GM19193 (cell line): ENCODE measurements around the gene ZNF304.

Experiments used
- POLR2A ChIP-seq: IDR thresholded peaks from 4 replicates; pipeline ENCODE4 v1.6.1; 2011; ENCODE audit not compliant: insufficient read depth, insufficient read length; ENCODE audit errors: extremely low read depth

ZNF304 gene

DNA sequence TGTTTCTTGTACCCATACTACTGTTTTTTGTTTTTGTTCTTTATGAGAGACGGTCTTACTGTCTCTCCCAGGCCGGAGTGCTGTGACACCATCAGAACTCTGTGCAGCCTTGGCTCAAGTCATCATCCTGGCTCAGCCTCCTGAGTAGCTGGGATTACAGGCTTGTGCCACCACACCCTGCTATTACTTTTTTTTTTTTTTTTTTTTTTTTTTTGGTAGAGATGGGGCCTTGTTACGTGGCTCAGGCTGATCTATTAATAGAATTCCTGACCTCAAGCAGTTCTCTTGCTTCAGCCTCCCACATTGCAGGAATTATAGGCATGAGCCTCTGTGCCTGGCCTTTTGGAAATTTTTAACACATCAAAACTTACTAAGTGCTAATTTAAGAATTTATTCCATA is 2.9 kb upstream of the ZNF304 start:
- TF ChIP-seq POLR2A, result no peak

DNA sequence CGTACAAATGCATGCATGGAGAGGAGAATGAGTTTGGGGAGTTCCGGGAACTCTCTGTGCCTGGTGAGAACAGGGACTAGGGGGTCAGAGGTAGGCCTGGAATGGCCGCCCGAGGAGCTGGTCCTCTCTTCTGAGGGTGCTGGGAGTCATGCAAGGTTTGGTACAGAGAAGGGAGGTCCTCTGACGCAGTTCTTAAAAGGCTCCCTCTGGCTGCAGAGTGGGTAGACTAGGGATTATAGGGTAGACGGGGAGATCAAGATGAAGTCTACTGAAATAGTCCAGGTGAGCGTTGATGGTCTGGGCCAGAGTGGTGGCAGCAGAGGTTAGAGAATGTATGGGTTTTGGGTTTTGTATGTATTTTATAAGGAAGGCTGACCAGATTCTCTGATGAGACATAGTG is 796 bp downstream of the ZNF304 start:
- TF ChIP-seq POLR2A, result no peak

DNA sequence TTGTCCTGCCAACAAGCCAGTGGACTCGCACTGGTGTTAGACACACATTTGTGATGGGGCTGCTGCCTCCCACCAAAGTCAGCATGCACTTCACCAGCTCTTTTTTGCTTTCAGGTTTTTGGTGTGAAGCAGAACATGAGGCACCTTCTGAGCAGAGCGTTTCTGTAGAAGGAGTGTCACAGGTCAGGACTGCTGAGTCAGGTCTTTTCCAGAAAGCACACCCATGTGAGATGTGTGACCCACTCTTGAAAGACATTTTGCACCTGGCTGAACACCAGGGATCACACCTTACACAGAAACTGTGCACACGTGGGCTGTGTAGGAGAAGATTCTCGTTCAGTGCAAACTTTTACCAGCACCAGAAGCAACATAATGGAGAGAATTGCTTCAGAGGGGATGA is 4.8 kb downstream of the ZNF304 start:
- TF ChIP-seq POLR2A, result no peak

DNA sequence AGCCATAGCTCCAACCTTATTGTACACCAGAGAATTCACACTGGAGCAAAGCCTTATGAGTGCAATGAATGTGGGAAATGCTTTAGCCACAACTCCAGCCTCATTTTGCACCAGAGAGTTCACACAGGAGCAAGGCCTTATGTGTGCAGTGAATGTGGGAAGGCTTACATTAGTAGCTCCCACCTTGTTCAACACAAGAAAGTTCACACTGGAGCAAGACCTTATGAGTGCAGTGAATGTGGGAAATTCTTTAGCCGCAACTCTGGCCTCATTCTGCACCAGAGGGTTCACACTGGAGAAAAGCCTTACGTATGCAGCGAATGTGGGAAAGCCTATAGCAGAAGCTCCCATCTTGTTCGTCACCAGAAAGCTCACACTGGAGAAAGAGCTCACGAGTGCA is 6.3 kb downstream of the ZNF304 start:
- TF ChIP-seq POLR2A, result no peak

DNA sequence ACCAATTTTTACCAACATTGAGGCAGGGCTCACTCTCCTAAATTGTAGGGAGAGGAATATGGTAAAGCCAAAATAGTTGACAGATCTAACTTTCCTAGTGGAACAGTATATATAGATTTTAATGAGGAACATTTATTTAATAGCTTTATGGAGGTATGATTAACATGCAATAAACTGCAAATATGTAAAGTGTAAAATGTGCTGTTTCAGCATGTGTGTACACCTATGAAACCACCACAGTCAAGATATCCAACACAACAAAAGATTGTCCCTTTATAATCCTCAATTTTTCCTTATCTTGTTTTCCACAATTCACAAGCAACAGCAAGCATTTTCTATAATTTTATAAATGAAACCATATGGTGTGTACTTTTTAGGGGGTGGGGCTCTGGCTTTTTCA is 8.2 kb downstream of the ZNF304 start:
- no peak for TF ChIP-seq POLR2A

DNA sequence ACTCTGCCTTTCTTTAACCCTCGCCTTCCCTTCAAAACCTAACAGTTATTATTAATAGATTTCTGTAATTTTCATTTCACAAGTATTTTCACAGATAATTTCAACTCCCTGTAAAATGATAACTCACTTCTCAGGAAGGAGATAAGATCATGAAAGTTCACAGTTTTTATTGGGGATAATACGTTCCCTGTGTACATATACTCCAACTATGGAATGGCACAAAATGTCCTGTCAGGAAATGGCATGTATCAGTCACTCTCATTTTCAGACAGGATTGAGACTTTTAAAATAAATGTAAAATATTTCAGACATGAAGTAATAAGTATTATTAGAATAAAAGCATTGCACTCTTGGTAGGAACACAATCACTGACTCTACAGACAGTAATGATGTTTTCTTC is 11.3 kb downstream of the ZNF304 start:
- no peak for TF ChIP-seq POLR2A

DNA sequence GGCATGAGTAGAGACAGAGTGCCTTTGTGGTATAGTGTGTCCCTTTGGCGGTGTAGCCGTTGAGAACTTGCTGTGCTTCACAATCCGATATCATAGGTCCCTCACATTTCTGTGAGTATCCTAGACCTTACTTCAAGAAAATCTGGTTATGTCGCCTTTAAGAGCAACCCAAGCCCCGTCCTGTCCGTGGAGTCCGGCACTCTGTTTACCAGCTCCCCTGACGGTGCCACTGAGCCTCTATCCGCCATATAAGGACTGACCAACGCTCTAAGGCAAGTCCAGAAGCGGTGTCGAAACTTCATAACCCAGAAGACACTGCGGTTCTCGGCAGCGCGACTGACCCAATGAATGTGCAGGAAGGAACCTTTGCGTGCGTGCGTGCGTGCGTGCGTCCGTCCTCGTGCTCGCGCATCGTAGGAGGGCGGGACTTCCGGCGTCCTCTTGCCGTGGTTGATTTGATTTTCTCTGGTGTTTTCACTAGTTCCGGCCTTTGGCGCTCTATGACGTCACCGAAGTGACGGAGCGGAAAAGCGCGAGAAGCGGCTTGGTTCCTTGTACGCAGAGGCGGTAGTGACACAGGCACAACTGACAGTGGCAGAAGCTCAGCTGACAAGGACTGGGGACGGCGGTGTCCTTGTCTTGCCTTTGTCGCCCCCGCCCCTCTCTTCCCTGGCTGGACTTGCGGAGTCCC is 12.1 kb downstream of the ZNF304 start, which contains the start of the genes TRAPPC2B and ZNF547:
Gene TRAPPC2B (plus strand): TSS at position 555 of the 691 bp plus-strand sequence. CDS start 1,283 bp downstream, outside the sequence.
Gene ZNF547 (plus strand): TSS at position 555 of the 691 bp plus-strand sequence. CDS start 5,005 bp downstream, outside the sequence.
- peak; percentile 76 for TF ChIP-seq POLR2A

DNA sequence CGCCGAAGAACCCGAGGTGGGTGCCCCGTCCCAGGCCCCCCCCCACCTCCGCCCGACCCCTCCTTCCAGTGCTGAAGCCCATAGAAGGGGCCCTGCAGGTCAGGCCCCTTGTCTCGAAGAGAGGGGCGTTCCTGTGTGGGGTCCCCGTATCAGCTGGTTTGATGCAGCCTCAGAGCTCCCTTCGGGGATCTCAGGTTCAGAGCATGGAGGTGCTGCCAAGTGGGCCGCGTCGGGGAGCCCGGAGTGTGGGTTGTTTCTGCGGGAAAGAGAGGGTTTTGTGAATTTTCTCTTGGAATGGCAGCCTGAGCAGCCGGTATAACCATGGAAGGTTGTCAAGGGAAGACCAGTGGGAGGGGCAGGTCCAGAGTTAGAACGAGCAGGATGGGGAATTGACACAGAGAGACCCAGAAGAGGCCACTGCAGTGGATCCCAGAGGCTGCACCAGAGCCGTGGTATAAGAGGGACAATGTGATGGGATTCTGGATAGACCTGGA is 12.7 kb downstream of the ZNF304 start:
- no peak for TF ChIP-seq POLR2A

DNA sequence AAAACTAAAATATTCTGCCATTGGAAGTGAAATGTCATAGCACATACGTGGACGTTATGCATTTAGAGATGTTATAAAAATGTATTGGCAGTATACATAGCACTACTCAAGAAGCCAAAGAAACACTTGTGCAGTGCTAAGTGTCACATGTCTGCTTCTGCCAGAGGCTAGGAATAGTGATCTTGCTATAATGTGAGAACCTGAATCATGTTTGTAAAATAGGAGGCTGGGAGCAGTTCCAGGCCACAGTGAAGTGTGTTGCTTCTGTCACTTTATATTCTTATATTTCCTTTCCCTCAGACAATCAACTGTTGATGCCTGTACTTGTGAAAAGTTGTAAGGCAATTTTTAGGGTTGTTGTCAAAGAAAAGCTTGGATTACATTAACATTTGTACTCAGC is 15.7 kb downstream of the ZNF304 start:
- TF ChIP-seq POLR2A, result no peak

DNA sequence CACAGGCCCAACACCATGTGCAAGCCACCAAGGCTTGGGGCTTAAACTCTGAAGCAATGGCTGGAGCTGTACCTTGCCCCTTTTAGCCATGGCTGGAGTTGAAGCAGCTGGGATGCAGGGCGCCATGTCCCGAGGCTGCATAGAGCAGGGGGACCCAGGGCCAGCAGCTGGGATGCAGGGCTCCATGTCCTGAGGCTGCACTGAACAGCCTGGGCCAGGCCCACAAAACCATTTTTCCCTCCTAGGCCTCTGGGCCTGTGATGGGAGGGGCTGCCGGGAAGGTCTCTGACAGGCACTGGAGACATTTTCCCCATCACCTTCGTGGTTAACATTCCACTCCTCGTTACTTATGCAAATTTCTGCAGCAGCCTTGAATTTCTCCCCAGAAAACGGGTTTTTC is 23.1 kb downstream of the ZNF304 start:
- TF ChIP-seq POLR2A, result no peak

DNA sequence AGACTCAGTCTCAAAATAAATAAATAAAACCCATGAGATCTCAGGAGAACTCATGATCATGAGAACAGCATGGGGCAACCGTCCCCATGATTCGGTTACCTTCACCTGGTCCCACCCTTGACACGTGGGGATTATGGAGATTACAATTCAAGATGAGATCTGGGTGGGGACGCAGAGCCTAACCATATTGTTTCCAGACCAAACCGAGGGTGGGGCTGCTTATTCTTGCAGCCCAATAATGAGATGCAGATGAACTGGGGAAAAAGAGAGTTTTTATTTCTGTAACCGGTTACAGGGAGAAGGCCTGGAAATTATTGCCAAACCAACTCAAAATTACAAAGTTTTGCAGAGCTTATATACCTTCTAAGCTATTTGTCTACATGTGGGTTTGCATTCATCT is 25.1 kb downstream of the ZNF304 start:
- TF ChIP-seq POLR2A, result no peak

DNA sequence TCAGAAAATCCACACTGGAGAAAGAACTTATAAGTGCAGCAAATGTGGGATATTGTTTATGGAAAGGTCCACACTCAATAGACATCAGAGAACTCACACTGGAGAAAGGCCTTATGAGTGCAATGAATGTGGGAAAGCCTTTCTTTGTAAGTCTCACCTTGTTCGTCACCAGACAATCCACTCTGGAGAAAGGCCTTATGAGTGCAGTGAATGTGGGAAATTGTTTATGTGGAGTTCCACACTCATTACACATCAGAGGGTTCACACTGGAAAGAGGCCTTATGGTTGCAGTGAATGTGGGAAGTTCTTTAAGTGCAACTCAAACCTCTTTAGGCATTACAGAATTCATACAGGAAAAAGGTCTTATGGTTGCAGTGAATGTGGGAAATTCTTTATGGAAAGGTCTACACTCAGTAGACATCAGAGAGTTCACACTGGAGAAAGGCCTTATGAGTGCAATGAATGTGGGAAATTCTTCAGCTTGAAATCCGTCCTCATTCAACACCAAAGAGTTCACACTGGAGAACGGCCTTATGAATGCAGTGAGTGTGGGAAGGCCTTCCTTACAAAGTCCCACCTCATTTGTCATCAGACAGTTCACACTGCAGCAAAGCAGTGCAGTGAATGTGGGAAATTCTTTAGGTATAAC is 26.6 kb downstream of the ZNF304 start:
- TF ChIP-seq POLR2A, result no peak

DNA sequence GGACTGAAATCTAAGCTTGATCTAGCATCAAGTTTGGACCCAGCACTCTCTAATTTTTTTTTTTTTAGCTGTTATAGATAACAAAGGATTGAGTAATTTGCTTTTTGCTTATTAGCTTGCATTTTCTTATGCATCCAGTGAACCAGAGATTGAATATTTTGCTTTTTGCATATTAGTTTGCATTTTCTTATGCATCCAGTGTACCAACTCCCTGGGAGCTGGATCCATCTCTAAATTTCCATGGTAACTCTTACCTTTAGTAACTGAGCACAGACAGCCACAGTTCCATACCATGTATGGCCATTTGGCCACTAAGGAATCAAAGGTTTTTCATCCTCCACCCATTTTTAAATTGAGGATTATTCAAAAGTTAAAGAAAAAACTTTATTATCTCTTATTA is 29.9 kb downstream of the ZNF304 start:
- TF ChIP-seq POLR2A, result no peak

DNA sequence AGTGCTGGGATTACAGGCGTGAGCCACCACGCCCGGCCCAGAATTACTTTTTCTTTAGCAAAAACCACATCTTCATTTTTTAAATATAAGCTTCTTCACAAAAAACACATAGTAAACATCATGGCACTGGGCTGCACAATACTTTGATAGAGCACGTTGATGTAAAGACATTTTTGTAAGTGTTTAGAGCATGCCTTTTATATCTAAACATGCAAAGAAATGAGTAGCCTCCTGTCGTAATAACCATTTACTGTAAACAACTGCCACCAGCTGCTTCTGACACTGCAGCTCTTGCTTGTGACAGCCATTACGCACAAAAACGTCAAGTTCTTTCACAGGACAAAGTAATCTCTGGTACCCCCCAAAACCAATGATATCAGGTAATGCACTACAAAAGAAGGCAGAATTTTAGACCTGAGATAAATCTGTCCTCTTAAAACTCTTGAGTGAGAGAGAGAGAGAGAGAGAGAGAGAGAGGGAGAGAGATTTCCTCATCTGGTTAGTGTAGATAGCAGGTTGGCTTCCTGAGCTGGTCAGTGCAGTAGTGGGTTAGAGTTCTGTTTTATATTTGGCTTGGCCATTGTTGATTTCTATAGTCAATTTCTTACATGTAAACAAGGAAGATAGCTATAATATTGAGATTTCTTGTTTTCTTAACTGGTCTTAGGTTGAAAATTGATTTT is 31.9 kb downstream of the ZNF304 start:
- no peak for TF ChIP-seq POLR2A

DNA sequence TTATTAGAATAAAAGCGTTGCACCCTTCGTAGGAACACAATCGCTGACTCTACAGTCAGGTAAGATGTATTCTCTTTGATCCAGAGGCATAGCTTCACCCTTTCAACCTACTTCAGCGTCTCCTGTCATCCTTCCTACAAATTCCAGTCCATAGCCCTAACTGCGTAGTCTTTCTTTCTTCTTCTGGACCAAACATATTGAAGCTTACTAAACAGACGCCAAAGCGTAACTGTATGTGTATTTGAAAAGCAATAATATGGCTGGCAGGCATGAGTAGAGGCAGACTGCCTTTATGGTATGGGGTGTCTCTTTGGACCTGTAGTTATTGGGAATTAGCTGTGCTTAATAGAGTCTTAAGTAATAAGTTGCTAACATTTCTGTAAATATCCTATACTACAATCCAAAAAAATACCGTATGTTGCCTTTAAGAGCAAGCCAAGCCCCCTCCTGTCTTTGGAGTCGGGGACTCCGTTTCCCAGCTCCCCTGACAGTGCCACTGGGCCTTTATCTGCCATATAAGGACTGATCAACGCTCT is 38.2 kb downstream of the ZNF304 start:
- no peak for TF ChIP-seq POLR2A
